ENCODE measurements around the gene MACROH2A2. TPM values are rescaled to one million over a fixed set of nuclear protein-coding genes. Genes with fewer than 3 reads are reported as not detected.
"Not testable (repeated sequence)": the region's sequence is repeated elsewhere in the genome, so short reads cannot be mapped to it uniquely, and the experiment has no call there.

Gene MACROH2A2
- total and polyA plus RNA-seq, 10 of the 15 experiments (the other 5 are each of a cell fraction or from before 2014, with no cell fraction given): 0.14 to 0.24 TPM; not detected in 8

- 90% methylated on average over 3 of the region's 4 CpGs for WGBS (ENCODE audit: insufficient coverage, insufficient replicate concordance, low lambda C conversion rate, missing lambda C conversion rate)
- H4K20me1 ChIP-seq (ENCODE audit: control insufficient read depth, insufficient read depth); H3K27me3 ChIP-seq (replicated peaks in 1 of 2; ENCODE audit: control insufficient read depth in 2 of 2, insufficient read depth in 2 of 2, low read length in 1 of 2); RAD21 ChIA-PET (ENCODE audit: unreplicated experiment); H3K4me3 ChIP-seq; BruUV-seq (replicated peaks); H3K36me3 ChIP-seq (ENCODE audit: control insufficient read depth in 2 of 2, insufficient read depth in 2 of 2, low read length in 1 of 2); H2AFZ ChIP-seq (ENCODE audit: control insufficient read depth, low read depth, low read length); intact Hi-C loops (cut with micrococcal nuclease; ENCODE audit: unreplicated experiment); H3K9ac ChIP-seq (ENCODE audit: control insufficient read depth, insufficient read depth, low read length); H3K4me2 ChIP-seq (ENCODE audit: control insufficient read depth, insufficient read depth); in situ Hi-C loops (cut with MboI); CTCF ChIA-PET; POLR2A ChIA-PET; H3K9me3 ChIP-seq (replicated peaks; ENCODE audit: control insufficient read depth, insufficient read depth, low read length); H3K79me2 ChIP-seq (ENCODE audit: control insufficient read depth, insufficient read depth, low read length); SMC1A ChIA-PET (ENCODE audit: uncharacterized antibody, unreplicated experiment); FAIRE-seq; ATAC-seq; H3K4me1 ChIP-seq (ENCODE audit: control insufficient read depth, insufficient read depth, low read length); H3K27ac ChIP-seq (ENCODE audit: control insufficient read depth, insufficient read depth); DNase-seq (ENCODE audit: low read depth, low spot score): not testable (repeated sequence)
Measured at GRCh38 chr10:70047066-70047465, 5.6 kb upstream of the MACROH2A2 start.

- Histone ChIP-seq H3K9me3 (replicated peaks; ENCODE audit: control insufficient read depth, insufficient read depth, low read length) (no peaks in the 10 kb centered on the region), H3K4me2 (ENCODE audit: control insufficient read depth, insufficient read depth) (no peak overlapping the region), H3K36me3 (ENCODE audit: control insufficient read depth in 2 of 2, insufficient read depth in 2 of 2, low read length in 1 of 2) (no peaks in the 10 kb centered on the region), H3K79me2 (ENCODE audit: control insufficient read depth, insufficient read depth, low read length) (no peaks in the 10 kb centered on the region), H3K9ac (ENCODE audit: control insufficient read depth, insufficient read depth, low read length) (no peak overlapping the region), H3K27ac (ENCODE audit: control insufficient read depth, insufficient read depth) (no peak overlapping the region), H3K27me3 (replicated peaks in 1 of 2; ENCODE audit: control insufficient read depth in 2 of 2, insufficient read depth in 2 of 2, low read length in 1 of 2) (peaks cover 4 to 5% of the 10 kb centered on the region in 2 experiments; a peak in 3 of 4 replicates), H2AFZ (ENCODE audit: control insufficient read depth, low read depth, low read length) (no peak overlapping the region), H3K4me1 (ENCODE audit: control insufficient read depth, insufficient read depth, low read length) (no peaks in the 10 kb centered on the region), H3K4me3 (no peak overlapping the region), H4K20me1 (ENCODE audit: control insufficient read depth, insufficient read depth) (no peaks in the 10 kb centered on the region)
- ChIA-PET SMC1A (ENCODE audit: uncharacterized antibody, unreplicated experiment) (no interaction called here), CTCF (no interaction called here), RAD21 (ENCODE audit: unreplicated experiment) (no interaction called here), POLR2A (no interaction called here)
- intact Hi-C loops (cut with micrococcal nuclease; ENCODE audit: unreplicated experiment) (no loop called here), in situ Hi-C loops (cut with MboI) (no loop called here)
- no TSS peak for BruUV-seq (replicated peaks)
- WGBS (ENCODE audit: insufficient coverage, insufficient replicate concordance, low lambda C conversion rate, missing lambda C conversion rate): 38% methylated on average over 5 of the region's 5 CpGs
- DNase-seq (ENCODE audit: low read depth, low spot score): no peak
- no peak for ATAC-seq
- TF ChIP-seq MAX (IDR thresholded peaks at IDR 0.05; ENCODE audit: low read depth, low read length): no peak
- no peak for TF ChIP-seq SIX5 (IDR thresholded peaks at IDR 0.05; ENCODE audit: low read depth, low read length, severe bottlenecking)
- TF ChIP-seq TBL1XR1 (IDR thresholded peaks at IDR 0.05; ENCODE audit: low read depth, low read length): no peak
- no peak for TF ChIP-seq YY1 (IDR thresholded peaks at IDR 0.05; ENCODE audit: low read depth, low read length)
- TF ChIP-seq CHD1 (IDR thresholded peaks at IDR 0.05; ENCODE audit: low read depth, low read length): no peak
- TF ChIP-seq MYC (IDR thresholded peaks at IDR 0.05; ENCODE audit: insufficient read depth, insufficient read length, insufficient replicate concordance, low read length, severe bottlenecking): no peak
- no peak for TF ChIP-seq BACH1 (IDR thresholded peaks at IDR 0.05; ENCODE audit: borderline replicate concordance)
- no peak for TF ChIP-seq CTCF (IDR thresholded peaks at IDR 0.05 in 2 of 3, conservative IDR thresholded peaks at IDR 0.05 in 1 of 3; ENCODE audit: control insufficient read depth in 2 of 3, extremely low read depth in 1 of 3, insufficient read depth in 1 of 3, low read depth in 3 of 3, low read length in 3 of 3)
- FAIRE-seq: no peak
Measured at GRCh38 chr10:70048030-70048723, 4.5 kb upstream of the MACROH2A2 start.

Measured in GM12878 (cell line).